Measurements from ENCODE around the gene KCTD21. TPM values are rescaled to one million over a fixed set of nuclear protein-coding genes. Genes with fewer than 3 reads are reported as not detected.

Gene KCTD21
- total RNA-seq, 1 experiment from 2014 or later, result 10.2 TPM

GRCh38 chr11:78171951-78172350, 16.5 kb downstream of the KCTD21 start:
- no peaks in the 10 kb centered on the region for H3K4me1 Mint-ChIP-seq (ENCODE audit: insufficient read depth, unreplicated experiment)
- ChIA-PET CTCF (no interaction called here), POLR2A (interaction anchor here (0.8 to 1.0 kb wide), 2 partner anchors 12 to 14 kb away, joined by 3 to 4 read pairs; no protein-coding TSS in a partner anchor)
- intact Hi-C loops (cut with micrococcal nuclease), result no loop called here
- no peak overlapping the region for H3K27ac Mint-ChIP-seq (ENCODE audit: low read depth, unreplicated experiment)
- no TSS peak for BruUV-seq (replicated peaks)
- no peaks in the 10 kb centered on the region for H3K27me3 Mint-ChIP-seq (ENCODE audit: insufficient read depth, unreplicated experiment)
- H3K36me3 Mint-ChIP-seq (ENCODE audit: insufficient read depth, unreplicated experiment), result peaks cover 43% of the 10 kb centered on the region
- no peaks in the 10 kb centered on the region for H3K9me3 Mint-ChIP-seq (ENCODE audit: unreplicated experiment)
- DNase-seq (ENCODE audit: unreplicated experiment), result no peak
- no peak overlapping the region for H3K4me3 Mint-ChIP-seq (ENCODE audit: unreplicated experiment)
- no peak for TF ChIP-seq CTCF (IDR thresholded peaks at IDR 0.05; ENCODE audit: unreplicated experiment)

- Mint-ChIP-seq H3K4me1 (ENCODE audit: insufficient read depth, unreplicated experiment) (no peaks in the 10 kb centered on the region), H3K27ac (ENCODE audit: low read depth, unreplicated experiment) (no peak overlapping the region), H3K27me3 (ENCODE audit: insufficient read depth, unreplicated experiment) (no peaks in the 10 kb centered on the region), H3K4me3 (ENCODE audit: unreplicated experiment) (no peak overlapping the region), H3K36me3 (ENCODE audit: insufficient read depth, unreplicated experiment) (peaks cover 35% of the 10 kb centered on the region), H3K9me3 (ENCODE audit: unreplicated experiment) (no peaks in the 10 kb centered on the region)
- DNase-seq (ENCODE audit: unreplicated experiment), result no peak
- no TSS peak for BruUV-seq (replicated peaks)
- intact Hi-C loops (cut with micrococcal nuclease), result no loop called here
- no peak for TF ChIP-seq CTCF (IDR thresholded peaks at IDR 0.05; ENCODE audit: unreplicated experiment)
- ChIA-PET POLR2A (interaction anchor here (0.6 to 1.0 kb wide), 3 partner anchors 13 to 72 kb away, joined by 3 to 4 read pairs (median 3); no protein-coding TSS in a partner anchor), CTCF (interaction anchor here (1.6 kb wide), 1 partner anchor 393 kb away, joined by 3 read pairs; no protein-coding TSS in a partner anchor)
Observed at GRCh38 chr11:78170874-78171549, 17.4 kb downstream of the KCTD21 start.

GRCh38 chr11:78170413-78170812, 18.0 kb downstream of the KCTD21 start:
- DNase-seq (ENCODE audit: unreplicated experiment), result no peak
- Mint-ChIP-seq H3K27me3 (ENCODE audit: insufficient read depth, unreplicated experiment) (no peaks in the 10 kb centered on the region), H3K4me3 (ENCODE audit: unreplicated experiment) (no peak overlapping the region), H3K4me1 (ENCODE audit: insufficient read depth, unreplicated experiment) (no peaks in the 10 kb centered on the region), H3K27ac (ENCODE audit: low read depth, unreplicated experiment) (no peak overlapping the region), H3K36me3 (ENCODE audit: insufficient read depth, unreplicated experiment) (peaks cover 35% of the 10 kb centered on the region), H3K9me3 (ENCODE audit: unreplicated experiment) (no peaks in the 10 kb centered on the region)
- ChIA-PET CTCF (interaction anchor here (0.6 to 1.6 kb wide), 2 partner anchors 393 to 394 kb away, joined by 3 read pairs; no protein-coding TSS in a partner anchor), POLR2A (no interaction called here)
- intact Hi-C loops (cut with micrococcal nuclease), result no loop called here
- BruUV-seq (replicated peaks), result no TSS peak
- TF ChIP-seq CTCF (IDR thresholded peaks at IDR 0.05; ENCODE audit: unreplicated experiment), result no peak

- Mint-ChIP-seq H3K9me3 (ENCODE audit: unreplicated experiment) (no peaks in the 10 kb centered on the region), H3K4me3 (ENCODE audit: unreplicated experiment) (no peak overlapping the region), H3K4me1 (ENCODE audit: insufficient read depth, unreplicated experiment) (no peaks in the 10 kb centered on the region), H3K36me3 (ENCODE audit: insufficient read depth, unreplicated experiment) (peaks cover 20% of the 10 kb centered on the region), H3K27ac (ENCODE audit: low read depth, unreplicated experiment) (no peak overlapping the region), H3K27me3 (ENCODE audit: insufficient read depth, unreplicated experiment) (no peaks in the 10 kb centered on the region)
- no TSS peak for BruUV-seq (replicated peaks)
- intact Hi-C loops (cut with micrococcal nuclease), result no loop called here
- DNase-seq (ENCODE audit: unreplicated experiment), result peak; percentile 31
- no peak for TF ChIP-seq CTCF (IDR thresholded peaks at IDR 0.05; ENCODE audit: unreplicated experiment)
- POLR2A ChIA-PET, result no interaction called here
- CTCF ChIA-PET, result interaction anchor here (0.6 kb wide), 3 partner anchors 15 to 462 kb away, joined by 3 to 5 read pairs (median 4); no protein-coding TSS in a partner anchor
Observed at GRCh38 chr11:78168539-78169477, 19.6 kb downstream of the KCTD21 start.

Measured in MCF 10A (cell line).